CD4-positive, alpha-beta T cell treated with Interferon gamma for 1 hour (primary cell): ENCODE data around the gene SPATA13.

ENCODE experiments used
- DNase-seq: peaks from one replicate; pipeline ENCODE4 v3.0.0-alpha.2; 2020

SPATA13 gene

DNA sequence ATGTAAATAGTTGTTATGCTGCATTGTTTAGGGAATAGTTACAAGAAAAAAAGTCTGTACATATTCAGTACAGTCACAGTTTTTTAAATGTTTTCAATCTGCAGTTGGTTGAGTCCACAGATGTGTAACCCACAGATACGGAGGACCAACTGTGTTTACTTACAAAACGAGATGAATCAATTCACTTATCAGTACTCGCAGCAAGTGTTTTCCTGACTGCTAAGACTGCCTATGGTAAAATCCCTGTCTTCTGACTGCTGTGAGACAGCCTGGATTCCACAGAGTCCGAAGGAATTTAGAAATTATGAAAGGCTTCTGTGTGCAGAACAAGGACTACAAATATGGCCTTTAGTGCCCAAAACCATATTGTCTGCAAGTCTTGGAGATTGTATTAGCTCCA, 103.1 kb downstream of the SPATA13 start:
- DNase-seq: no peak

DNA sequence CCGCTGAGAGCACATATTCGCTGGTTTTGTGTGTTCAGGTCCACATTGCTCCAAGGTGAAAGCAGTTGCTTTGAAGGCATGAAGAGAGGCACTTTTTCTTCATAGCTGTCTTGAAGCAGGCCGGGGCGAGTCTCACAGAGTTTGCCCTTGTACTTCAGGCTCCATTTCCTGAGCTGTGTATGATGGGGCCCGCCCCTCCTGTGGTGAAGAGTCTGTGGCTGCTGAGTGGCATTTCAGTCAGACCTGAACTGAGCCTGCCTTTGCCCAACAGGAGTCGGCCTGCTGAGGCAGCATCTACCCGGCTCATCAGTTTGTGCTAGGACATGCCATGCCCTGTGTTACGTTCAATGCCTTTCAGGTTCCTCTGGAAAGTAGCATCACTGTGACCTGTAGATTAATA, 104.5 kb downstream of the SPATA13 start:
- DNase-seq: peak; percentile 77

DNA sequence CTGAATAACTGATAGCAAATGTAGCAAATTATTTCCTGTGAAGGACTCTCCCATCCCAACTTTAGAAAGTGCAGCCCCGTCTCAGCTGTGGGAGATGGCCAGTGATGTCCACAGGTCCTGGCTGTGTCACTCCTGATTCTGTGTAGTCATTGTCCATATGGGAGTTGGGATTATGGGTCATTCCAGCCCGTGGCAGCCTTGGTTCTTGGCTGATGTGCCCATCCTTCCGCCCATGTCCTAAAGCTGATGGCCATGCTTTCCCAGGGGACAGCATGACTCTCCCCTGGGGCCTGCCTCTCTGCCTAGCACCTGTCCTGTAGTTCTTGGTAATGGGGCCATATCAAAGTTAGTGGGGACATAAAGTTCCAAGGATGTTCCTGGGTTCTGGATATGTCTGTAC, 104.9 kb downstream of the SPATA13 start:
- DNase-seq: no peak

DNA sequence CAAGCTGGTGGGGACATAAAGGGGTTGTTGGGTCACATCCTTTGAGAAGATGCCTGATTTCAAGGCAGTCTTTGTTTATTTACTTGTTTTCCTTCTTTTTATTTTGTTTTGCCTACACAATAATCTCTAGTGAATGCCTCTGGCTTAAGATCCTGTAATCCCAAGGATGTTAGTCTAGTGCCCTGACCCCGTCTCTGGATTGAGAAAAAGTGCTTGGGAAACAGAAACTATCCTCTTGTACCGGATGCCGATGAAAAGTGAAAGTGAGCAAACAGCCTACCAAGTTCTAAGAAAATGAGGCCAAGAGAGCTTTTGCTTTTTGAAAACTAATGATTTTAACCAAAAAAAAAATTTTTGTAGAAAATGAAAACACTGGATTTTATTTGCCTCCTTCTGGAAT, 106.8 kb downstream of the SPATA13 start:
- DNase-seq: no peak

DNA sequence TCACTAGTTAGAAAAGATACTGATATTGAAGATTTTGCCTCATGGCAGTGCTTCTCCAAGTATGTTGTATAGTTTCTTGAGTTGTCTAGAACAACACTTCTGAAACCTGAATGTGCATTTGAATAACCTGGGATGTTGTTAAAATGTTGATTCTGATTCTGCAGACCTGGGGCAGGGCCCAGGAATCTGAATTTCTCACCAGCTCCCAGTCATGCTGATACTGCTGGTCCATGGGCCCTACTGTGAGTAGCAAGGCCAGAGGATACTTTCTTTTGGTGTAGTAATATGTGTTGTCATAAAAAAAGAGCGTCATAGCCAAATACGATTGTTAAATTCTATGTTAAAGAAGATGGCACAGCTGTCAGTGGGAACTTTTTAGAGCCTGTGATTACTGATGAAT, 107.3 kb downstream of the SPATA13 start:
- DNase-seq: no peak

DNA sequence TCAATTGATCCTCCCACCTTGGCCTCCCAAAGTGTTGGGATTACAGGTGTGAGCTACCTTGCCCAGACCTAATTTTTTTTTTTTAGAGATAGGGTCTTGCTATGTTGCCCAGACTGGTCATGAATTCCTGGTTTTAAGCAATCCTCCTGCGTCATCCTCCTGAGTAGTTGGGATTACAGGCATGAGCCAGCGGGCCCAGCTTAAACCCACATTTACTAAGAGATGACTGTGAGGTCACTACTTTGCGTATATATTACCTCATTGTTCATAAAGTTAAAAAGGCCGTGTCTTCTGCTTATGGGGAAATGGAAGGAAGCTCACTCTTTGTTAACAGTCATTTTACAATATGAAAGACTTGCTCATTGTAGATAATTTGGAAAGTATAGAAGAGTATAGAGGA, 109.3 kb downstream of the SPATA13 start:
- no peak for DNase-seq

DNA sequence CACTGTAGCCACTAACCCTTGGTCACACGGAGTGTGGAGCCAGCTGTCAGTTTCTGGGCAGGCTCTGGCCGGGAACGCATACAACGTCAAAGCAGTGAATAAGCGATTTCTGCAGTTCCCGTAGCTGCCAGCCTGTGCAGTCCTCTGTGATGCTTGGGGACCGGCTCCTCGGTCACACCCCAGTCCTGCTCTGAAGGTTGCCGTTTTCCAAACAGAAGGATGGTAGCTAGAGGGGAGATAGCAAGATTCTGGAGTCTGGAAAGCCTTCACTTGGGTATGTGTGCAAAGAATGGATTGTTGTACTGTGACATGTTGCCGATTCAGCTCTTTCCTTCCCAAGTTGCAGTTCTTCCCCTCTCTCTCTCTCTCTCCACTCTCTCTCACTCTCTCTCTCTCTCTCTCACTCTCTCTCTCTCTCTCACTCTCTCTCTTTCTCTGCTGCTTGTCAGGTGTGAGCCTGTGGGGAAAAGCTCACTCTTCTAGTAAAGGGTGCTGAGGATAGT, 110.2 kb downstream of the SPATA13 start:
- DNase-seq: peak; percentile 76

GRCh38 chr13:24271231-24271600, 110.7 kb downstream of the SPATA13 start:
- DNase-seq: no peak

DNA sequence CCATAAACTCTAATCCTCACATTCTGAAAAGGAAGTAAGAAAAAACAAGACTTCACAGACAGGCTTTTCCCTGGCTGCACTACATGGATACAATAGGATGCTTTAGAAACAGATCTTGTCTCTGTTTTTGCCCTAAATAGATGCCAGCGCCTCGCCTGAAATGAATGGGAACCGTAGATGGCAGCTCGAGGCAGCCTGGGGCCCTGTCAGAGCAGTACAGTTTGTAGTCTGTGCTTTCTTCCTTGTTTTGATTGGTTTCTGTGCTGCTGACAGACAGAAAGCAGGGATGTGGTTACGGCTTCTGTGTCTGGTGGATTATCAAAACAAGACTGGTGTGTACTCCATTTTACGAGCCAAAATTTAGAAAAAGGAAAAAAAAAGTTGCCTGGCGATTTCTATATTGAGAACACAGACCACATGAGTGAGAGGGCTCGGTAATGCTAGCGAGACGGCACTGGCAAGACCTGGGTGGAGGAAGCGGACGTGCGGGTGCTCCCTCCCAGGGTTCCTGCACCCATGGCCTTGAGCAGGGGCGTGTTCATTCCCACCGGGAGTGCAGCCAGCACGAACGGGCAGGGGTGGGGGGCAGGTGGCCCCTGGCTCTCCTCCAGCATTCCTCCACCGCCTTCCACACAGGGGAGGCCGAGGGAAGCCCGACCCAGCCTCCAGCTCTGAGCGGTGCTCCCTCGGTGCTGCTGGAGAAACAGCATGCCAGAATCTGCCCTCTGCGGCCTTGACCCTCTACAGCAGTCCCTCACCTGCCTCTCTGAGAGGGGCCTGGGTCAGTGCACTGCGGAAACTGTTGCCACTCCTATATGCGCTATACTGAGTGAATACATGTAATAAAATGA, 111.3 kb downstream of the SPATA13 start:
- DNase-seq: peak; percentile 80

GRCh38 chr13:24272452-24273161, 112.1 kb downstream of the SPATA13 start:
- DNase-seq: no peak

GRCh38 chr13:24273926-24274325, 113.4 kb downstream of the SPATA13 start:
- DNase-seq: no peak

- DNase-seq: peak; percentile 73
Measured at GRCh38 chr13:24274452-24275021, 114.0 kb downstream of the SPATA13 start.

DNA sequence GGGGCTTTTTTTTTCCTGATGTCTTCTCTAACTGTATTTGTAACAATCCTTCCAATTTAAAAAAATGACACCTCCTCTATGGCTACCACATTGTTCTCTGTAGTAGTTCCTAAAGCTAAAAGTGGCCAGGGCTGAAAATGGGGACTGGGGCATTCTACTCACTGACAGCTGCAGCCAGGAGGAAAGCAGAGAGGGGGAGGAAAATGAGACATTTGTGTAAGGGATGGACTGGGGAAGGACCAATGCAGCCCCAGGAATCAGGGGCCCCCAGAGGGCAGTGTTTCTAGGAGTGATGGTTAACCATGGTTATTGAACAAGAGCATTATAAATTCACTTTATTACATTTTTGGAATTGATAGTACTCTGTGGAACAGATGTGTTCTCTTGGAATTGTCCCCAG, 114.5 kb downstream of the SPATA13 start:
- DNase-seq: no peak

GRCh38 chr13:24276306-24276705, 115.8 kb downstream of the SPATA13 start:
- no peak for DNase-seq

- no peak for DNase-seq
Measured at GRCh38 chr13:24276861-24277260, 116.3 kb downstream of the SPATA13 start.

DNA sequence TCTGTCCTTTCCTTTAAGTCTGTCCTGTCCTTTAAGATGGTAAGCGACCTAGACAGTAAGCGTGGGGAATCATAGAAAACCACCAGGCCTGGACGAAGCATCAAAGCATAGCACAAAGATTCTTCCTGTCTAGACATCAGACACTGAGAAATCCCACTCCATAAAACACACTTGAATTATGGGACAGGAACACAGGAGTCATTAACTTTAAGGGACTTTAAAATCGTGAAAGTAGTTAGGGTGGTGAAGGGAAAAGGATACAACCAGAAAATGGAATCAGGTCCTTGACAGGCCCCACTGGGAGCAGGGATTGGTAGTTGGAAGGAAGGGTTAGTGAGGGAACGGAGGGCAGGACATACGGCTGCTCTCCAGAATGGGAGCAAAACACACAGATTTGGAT, 117.2 kb downstream of the SPATA13 start:
- no peak for DNase-seq

DNA sequence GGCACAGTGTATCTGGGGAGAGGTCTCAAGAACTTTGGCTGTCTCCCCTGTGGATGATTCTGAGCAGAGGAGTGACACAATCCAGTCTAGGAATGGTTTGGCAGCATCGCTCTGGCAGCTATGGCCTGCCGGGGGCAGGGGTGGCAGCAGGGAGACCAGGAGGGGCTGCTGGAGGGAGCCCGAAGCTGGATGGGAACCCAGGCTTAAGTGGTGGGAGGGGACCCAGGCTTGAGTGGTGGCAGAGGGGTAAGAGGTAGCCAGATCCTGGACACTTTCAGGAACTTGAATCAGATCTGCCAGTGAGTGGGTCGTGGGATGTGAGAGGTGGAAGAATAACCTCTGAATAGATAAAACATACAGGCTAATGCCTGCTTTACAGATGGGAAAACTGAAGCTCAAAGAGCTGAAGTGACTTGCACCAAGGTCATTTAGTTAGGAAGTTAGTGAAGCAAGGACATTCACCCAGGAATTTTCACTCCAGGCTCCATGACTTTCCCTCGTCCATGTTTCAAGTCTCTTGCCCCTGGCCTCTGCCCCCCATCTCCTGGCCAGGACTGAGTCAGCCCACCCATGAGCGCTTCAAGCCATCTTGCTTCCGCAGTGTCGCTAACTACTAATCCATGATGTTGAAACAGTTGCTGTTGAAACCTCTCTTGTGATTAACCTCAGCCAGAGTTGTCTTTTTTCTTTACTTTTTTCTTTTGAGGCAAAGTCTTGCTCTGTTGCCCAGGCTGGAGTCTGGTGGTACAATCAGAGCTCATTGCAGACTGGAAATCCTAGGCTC, 119.0 kb downstream of the SPATA13 start:
- DNase-seq: no peak

GRCh38 chr13:24280720-24281119, 120.2 kb downstream of the SPATA13 start:
- DNase-seq: peak; percentile 47

DNA sequence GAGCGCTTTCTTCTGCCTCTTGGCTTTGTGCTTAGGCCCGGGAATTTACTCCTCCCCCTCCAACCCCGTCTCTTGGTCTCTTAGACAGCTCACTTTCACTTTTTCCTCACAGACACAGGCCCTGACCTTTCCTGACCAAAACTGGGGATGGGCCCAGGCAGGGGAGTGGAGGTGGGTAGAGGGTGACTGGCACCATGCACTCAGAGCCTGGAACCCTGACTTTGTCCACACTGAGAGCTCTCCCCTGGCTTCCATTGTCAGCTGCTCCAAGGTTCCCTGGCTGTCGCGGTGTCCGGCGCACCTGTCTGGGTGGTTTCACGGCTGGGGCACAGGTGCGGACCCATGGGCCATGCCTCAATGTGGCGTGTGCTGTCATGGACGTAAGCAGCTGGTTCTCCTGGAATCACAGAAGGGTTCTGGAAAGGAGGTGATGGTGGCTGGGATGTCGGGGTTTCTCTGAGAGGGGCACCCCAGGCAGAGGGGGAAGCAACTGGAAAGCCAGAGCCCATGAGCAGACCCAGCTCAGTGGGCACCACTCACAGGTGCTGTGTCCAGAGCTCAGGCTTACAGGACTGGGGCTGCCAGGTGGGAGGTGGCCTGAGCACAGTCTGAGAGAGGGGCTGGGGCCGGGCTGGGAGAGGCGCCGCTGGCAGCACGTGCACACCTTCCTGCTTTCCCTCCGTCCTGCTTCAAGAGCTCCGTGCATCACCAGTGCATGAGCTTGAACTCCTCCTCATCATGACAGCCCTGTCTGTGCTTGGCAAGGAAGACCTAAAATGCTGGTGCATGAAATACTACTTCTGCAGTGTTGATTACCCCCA, 120.9 kb downstream of the SPATA13 start:
- no peak for DNase-seq

- DNase-seq: no peak
Measured at GRCh38 chr13:24282256-24282655, 121.7 kb downstream of the SPATA13 start.

DNA sequence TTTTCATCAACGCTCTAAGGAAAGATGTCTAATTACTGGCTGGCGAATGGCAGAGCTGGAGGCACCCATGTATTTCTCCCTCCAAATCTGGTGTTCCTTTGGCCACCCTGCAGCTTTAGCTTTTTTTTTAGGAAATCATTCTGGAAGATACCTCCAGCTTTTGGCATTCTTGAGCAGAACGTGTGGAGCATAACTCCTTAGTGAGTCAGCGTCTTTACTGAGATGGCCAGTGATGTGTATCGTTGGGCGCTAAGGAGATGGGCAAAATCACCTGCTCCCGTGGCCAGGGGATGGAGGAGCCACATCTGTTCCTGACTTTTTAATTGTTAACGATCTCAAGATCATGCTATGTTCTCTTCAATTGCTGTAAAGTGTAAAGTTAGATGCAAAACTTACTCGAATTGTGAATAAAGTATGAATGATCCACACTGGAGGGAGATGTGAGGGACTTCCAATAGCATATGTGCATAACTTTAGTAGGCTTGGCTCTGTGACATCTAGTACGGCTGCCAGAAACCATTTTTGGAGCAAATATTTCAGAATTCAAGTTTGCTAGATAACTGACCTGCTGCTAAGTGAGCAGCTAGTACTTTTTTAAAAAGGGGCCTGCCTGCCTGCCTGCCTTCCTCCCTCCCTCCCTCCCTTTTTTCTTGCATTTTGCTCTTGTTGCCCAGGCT, 124.5 kb downstream of the SPATA13 start:
- DNase-seq: no peak

DNA sequence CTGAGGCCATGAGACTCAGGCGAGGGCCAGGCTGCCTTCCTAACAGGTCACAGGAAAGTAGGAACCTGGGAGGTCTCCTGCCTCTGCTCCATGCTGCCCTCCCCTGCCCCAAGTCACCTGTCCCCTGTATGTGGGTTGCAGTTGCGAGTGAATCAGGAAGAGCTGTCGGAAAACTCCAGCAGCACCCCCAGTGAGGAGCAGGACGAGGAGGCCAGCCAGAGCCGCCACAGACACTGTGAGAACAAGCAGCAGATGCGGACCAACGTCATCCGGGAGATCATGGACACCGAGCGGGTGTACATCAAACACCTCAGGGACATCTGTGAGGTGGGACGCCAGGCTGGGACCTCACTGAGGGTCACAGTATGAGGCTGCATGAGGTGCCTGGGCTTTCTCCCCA, 126.1 kb downstream of the SPATA13 start:
- no peak for DNase-seq
